Retinal pigment epithelial cell (primary cell): Measurements from ENCODE around the gene PODXL.

Source experiments
- DNase-seq: peaks from one replicate; pipeline ENCODE4 v3.0.0-alpha.2; 2010; ENCODE audit warnings: low read depth
- H3K4me3 ChIP-seq: 2 replicates; pipeline ENCODE4 v1.5.1; 2011; ENCODE audit warnings: mild to moderate bottlenecking, low read length, control low read depth, moderate library complexity
- CTCF ChIP-seq: conservative IDR thresholded peaks from 2 replicates; pipeline ENCODE4 v1.5.1; 2011; ENCODE audit warnings: low read depth, low read length, control low read depth, inconsistent platforms

The PODXL gene

GRCh38 chr7:131556053-131556908 is at the start of gene PODXL:
Gene PODXL (minus strand): TSS chr7:131556628. CDS start chr7:131556359, 269 bp downstream.
- H3K4me3 ChIP-seq = peak within 1 kb of the TSS; percentile 61
- DNase-seq = no peak
- TF ChIP-seq CTCF = no peak

GRCh38 chr7:131605280-131605878 is 49.0 kb upstream of the PODXL start:
- H3K4me3 ChIP-seq = no peak overlapping the region
- no peak for TF ChIP-seq CTCF
- no peak for DNase-seq

- DNase-seq = no peak
- no peak overlapping the region for H3K4me3 ChIP-seq
- TF ChIP-seq CTCF = no peak
Observed at GRCh38 chr7:131604841-131605279, 48.4 kb upstream of the PODXL start.

GRCh38 chr7:131603932-131604331 is 47.5 kb upstream of the PODXL start:
- no peak for TF ChIP-seq CTCF
- H3K4me3 ChIP-seq = no peak overlapping the region
- no peak for DNase-seq

GRCh38 chr7:131602994-131603372 is 46.6 kb upstream of the PODXL start:
- DNase-seq = no peak
- TF ChIP-seq CTCF = no peak
- H3K4me3 ChIP-seq = no peak overlapping the region

- no peak for TF ChIP-seq CTCF
- H3K4me3 ChIP-seq = no peak overlapping the region
- no peak for DNase-seq
Observed at GRCh38 chr7:131602304-131602993, 46.0 kb upstream of the PODXL start.
